HG03159 (cell line): ENCODE measurements around the gene COL19A1.
"Not testable (repeated sequence)": the region's sequence is repeated elsewhere in the genome, so short reads cannot be mapped to it uniquely, and the experiment has no call there.

Experiments used
- ATAC-seq: cut with Tn5 transposase; IDR thresholded peaks from one replicate; pipeline ENCODE4 v1.9.1; 2021; ENCODE audit warnings: mild to moderate bottlenecking, moderate library complexity; ENCODE audit not compliant: unreplicated experiment

COL19A1 gene

GRCh38 chr6:69953491-69953890, 87.1 kb downstream of the COL19A1 start:
- no peak for ATAC-seq

GRCh38 chr6:69954733-69955132, 88.4 kb downstream of the COL19A1 start:
- ATAC-seq = no peak

- ATAC-seq = no peak
Observed at GRCh38 chr6:69957985-69958559, 91.7 kb downstream of the COL19A1 start.

- ATAC-seq = no peak
Observed at GRCh38 chr6:69958978-69959377, 92.6 kb downstream of the COL19A1 start.

- ATAC-seq = not testable (repeated sequence)
Observed at GRCh38 chr6:69965974-69966373, 99.6 kb downstream of the COL19A1 start.

GRCh38 chr6:69973138-69973537, 106.8 kb downstream of the COL19A1 start:
- ATAC-seq = no peak

- ATAC-seq = no peak
Observed at GRCh38 chr6:69973763-69974162, 107.4 kb downstream of the COL19A1 start.

GRCh38 chr6:69974193-69974592, 107.8 kb downstream of the COL19A1 start:
- no peak for ATAC-seq

GRCh38 chr6:69976591-69977090, 110.3 kb downstream of the COL19A1 start:
- no peak for ATAC-seq

GRCh38 chr6:69980624-69981023, 114.3 kb downstream of the COL19A1 start:
- ATAC-seq = no peak

GRCh38 chr6:69984506-69984905, 118.2 kb downstream of the COL19A1 start:
- ATAC-seq = no peak

- no peak for ATAC-seq
Observed at GRCh38 chr6:69985180-69985579, 118.8 kb downstream of the COL19A1 start.

GRCh38 chr6:69987550-69987949, 121.2 kb downstream of the COL19A1 start:
- ATAC-seq = no peak

- ATAC-seq = peak; percentile 57
Observed at GRCh38 chr6:69988458-69989126, 122.2 kb downstream of the COL19A1 start.

GRCh38 chr6:69994251-69994650, 127.9 kb downstream of the COL19A1 start:
- ATAC-seq = no peak

GRCh38 chr6:70008189-70008588, 141.8 kb downstream of the COL19A1 start:
- no peak for ATAC-seq

- ATAC-seq = not testable (repeated sequence)
Observed at GRCh38 chr6:70010339-70010738, 144.0 kb downstream of the COL19A1 start.

GRCh38 chr6:70023201-70023600, 156.8 kb downstream of the COL19A1 start:
- not testable (repeated sequence) for ATAC-seq

GRCh38 chr6:70028246-70028645, 161.9 kb downstream of the COL19A1 start:
- no peak for ATAC-seq

- no peak for ATAC-seq
Observed at GRCh38 chr6:70028926-70029325, 162.6 kb downstream of the COL19A1 start.

GRCh38 chr6:70033781-70034180, 167.4 kb downstream of the COL19A1 start:
- ATAC-seq = no peak

GRCh38 chr6:70037445-70037844, 171.1 kb downstream of the COL19A1 start:
- ATAC-seq = no peak

- no peak for ATAC-seq
Observed at GRCh38 chr6:70040766-70041165, 174.4 kb downstream of the COL19A1 start.
